Osteocyte (in vitro differentiated cells): ENCODE measurements around the gene STYK1. TPM values are rescaled to one million over a fixed set of nuclear protein-coding genes. Genes with fewer than 3 reads are reported as not detected.
A peak's percentile ranks its signal among the peaks of the same experiment; 100 is the strongest.

ENCODE experiments used
- DNase-seq: peaks from one replicate; pipeline ENCODE4 v3.0.0; 2021; ENCODE audit warnings: mixed read lengths; ENCODE audit not compliant: unreplicated experiment; ENCODE audit errors: extremely low spot score
- H3K27ac Mint-ChIP-seq: one replicate; pipeline ENCODE4 v1.8.0; 2021; ENCODE audit warnings: mild to moderate bottlenecking, mixed read lengths; ENCODE audit not compliant: unreplicated experiment
- H3K27me3 Mint-ChIP-seq: one replicate; pipeline ENCODE4 v1.8.0; 2021; ENCODE audit warnings: mixed read lengths; ENCODE audit not compliant: unreplicated experiment
- H3K36me3 Mint-ChIP-seq: one replicate; pipeline ENCODE4 v1.8.0; 2021; ENCODE audit warnings: mixed read lengths; ENCODE audit not compliant: unreplicated experiment
- H3K4me1 Mint-ChIP-seq: one replicate; pipeline ENCODE4 v1.8.0; 2021; ENCODE audit warnings: mixed read lengths; ENCODE audit not compliant: unreplicated experiment
- H3K4me3 Mint-ChIP-seq: one replicate; pipeline ENCODE4 v1.8.0; 2021; ENCODE audit warnings: mild to moderate bottlenecking, moderate library complexity, mixed read lengths; ENCODE audit not compliant: unreplicated experiment
- H3K9me3 Mint-ChIP-seq: one replicate; pipeline ENCODE4 v1.8.0; 2021; ENCODE audit warnings: mixed read lengths; ENCODE audit not compliant: unreplicated experiment
- CTCF ChIP-seq: fragments of 200-600 bp; sonication (generic); IDR thresholded peaks from 2 replicates; pipeline ENCODE4 v1.5.0; 2021; ENCODE audit warnings: antibody characterized with exemption, mild to moderate bottlenecking, moderate library complexity
- total RNA-seq: library from RNA; stranded (reverse); gene quantifications from 2 replicates; pipeline ENCODE4 v1.2.1, GENCODE V29; 2021

STYK1 gene
- total RNA-seq, 1 donor from 2014 or later: 0.48 TPM

GRCh38 chr12:10607885-10608458 is 65.9 kb downstream of the STYK1 start:
- peaks cover 15% of the 10 kb centered on the region for H3K4me1 Mint-ChIP-seq
- TF ChIP-seq CTCF: peak; percentile 48
- H3K36me3 Mint-ChIP-seq: peaks cover 39% of the 10 kb centered on the region
- H3K27ac Mint-ChIP-seq: no peak overlapping the region
- H3K27me3 Mint-ChIP-seq: no peaks in the 10 kb centered on the region
- H3K9me3 Mint-ChIP-seq: no peaks in the 10 kb centered on the region
- DNase-seq: no peak
- H3K4me3 Mint-ChIP-seq: no peak overlapping the region

- Mint-ChIP-seq H3K27me3 (no peaks in the 10 kb centered on the region), H3K4me3 (no peak overlapping the region), H3K9me3 (no peaks in the 10 kb centered on the region), H3K36me3 (peaks cover 23% of the 10 kb centered on the region), H3K4me1 (no peaks in the 10 kb centered on the region), H3K27ac (no peak overlapping the region)
- TF ChIP-seq CTCF: no peak
- DNase-seq: no peak
Measured at GRCh38 chr12:10601860-10602259, 72.0 kb downstream of the STYK1 start.

GRCh38 chr12:10600988-10601387 is 72.9 kb downstream of the STYK1 start:
- Mint-ChIP-seq H3K27me3 (no peaks in the 10 kb centered on the region), H3K4me3 (no peak overlapping the region), H3K9me3 (no peaks in the 10 kb centered on the region), H3K36me3 (peaks cover 22% of the 10 kb centered on the region), H3K27ac (no peak overlapping the region), H3K4me1 (no peaks in the 10 kb centered on the region)
- TF ChIP-seq CTCF: no peak
- DNase-seq: no peak

GRCh38 chr12:10595881-10596280 is 78.0 kb downstream of the STYK1 start:
- H3K36me3 Mint-ChIP-seq: peaks cover 16% of the 10 kb centered on the region
- no peaks in the 10 kb centered on the region for H3K9me3 Mint-ChIP-seq
- no peak for TF ChIP-seq CTCF
- DNase-seq: no peak
- no peak overlapping the region for H3K4me3 Mint-ChIP-seq
- H3K27me3 Mint-ChIP-seq: no peaks in the 10 kb centered on the region
- H3K27ac Mint-ChIP-seq: no peak overlapping the region
- peaks cover 6% of the 10 kb centered on the region for H3K4me1 Mint-ChIP-seq

- H3K9me3 Mint-ChIP-seq: no peaks in the 10 kb centered on the region
- no peak for DNase-seq
Measured at GRCh38 chr12:10590966-10591365, 82.9 kb downstream of the STYK1 start.

More at GRCh38 chr12:10590966-10591365, 82.9 kb downstream of the STYK1 start:
- Mint-ChIP-seq H3K27me3 (no peaks in the 10 kb centered on the region), H3K27ac (no peak overlapping the region), H3K36me3 (peaks cover 18% of the 10 kb centered on the region), H3K4me1 (peaks cover 9% of the 10 kb centered on the region), H3K4me3 (no peak overlapping the region)
- no peak for TF ChIP-seq CTCF
